Left kidney (tissue), 2 donors: Measurements from ENCODE around the gene HNF1B. TPM values are rescaled to one million over a fixed set of nuclear protein-coding genes. Genes with fewer than 3 reads are reported as not detected.

Experiments used
- DNase-seq: peaks from one replicate; pipeline ENCODE4 v3.0.0-alpha.2; 2013
- polyA plus RNA-seq: library from polyadenylated mRNA; unstranded; fragments of 120-200 nt; gene quantifications from one replicate; pipeline ENCODE4 v1.2.1, GENCODE V29; 2013; ENCODE audit not compliant: insufficient read length

HNF1B gene
- polyA plus RNA-seq, 1 donor, result 114 TPM

DNA sequence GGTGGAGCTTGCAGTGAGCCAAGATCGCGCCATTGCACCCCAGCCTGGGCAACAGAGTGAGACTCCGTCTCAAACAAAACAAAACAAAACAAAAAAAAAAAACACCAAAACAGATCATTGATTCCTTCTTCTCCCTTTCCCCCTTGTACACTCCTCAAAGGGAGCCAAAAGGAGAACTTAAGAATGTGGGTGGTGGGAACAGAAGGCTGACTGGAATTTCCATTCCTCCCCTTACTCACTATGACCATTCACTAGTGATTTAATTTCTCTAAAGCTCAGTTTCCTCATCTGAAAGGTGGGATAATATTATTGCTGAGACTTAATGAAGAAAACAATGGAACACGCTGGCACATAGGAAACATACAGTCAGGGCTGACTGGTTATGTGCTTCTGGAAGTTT lies 17.1 kb upstream of the HNF1B start:
- no peak for DNase-seq

DNA sequence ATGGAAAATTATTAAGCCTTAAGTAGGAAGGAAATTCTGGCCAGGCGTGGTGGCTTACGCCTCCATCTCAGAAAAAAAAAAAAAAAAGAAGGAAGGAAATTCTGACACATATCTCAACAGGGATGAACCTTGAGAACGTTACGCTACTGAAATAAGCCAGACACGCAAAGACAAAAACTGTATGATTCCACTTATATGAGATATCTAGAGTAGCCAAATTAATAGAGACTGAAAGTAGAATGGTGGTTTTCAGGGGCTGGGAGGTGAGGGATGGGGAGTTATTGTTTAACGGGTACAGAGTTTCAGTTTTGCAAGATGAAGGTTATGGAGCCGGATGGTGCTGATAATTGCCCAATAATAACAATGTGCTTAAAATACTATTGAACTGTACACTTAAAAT lies 16.2 kb upstream of the HNF1B start:
- no peak for DNase-seq

DNA sequence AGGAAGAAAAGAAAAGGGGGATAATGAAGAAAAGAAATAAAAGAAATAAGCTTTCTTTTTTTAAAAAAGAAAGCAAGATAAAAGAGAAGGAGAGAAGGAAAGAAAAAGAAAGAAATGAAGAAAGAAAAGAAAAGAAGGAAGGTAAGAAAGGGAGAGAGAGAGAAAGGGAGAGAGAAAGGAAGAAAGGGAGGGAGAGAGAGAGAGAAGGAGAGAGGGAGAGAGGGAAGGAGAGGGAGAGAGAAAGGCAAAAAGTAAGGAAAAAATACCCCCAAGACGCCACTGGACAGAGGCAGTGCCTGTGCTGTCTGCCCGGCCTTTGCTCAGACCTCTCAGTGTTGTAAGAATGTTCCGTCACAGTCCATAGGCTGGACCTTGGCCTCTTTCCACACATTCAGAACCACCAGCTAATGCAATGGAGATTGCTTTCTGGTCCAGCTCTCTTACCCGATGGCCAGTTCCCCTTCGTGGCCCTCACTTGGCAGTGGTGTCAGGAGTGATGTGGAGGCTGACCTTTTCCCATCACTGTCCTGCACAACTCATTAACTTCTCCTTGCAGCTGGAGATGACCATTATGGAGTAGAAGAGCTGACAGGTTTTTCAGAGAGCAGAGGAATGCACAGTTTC lies 14.3 kb upstream of the HNF1B start:
- no peak for DNase-seq

GRCh38 chr17:37756051-37756450 lies 11.2 kb upstream of the HNF1B start:
- no peak for DNase-seq

- DNase-seq, result no peak
Observed at GRCh38 chr17:37755455-37755854, 10.6 kb upstream of the HNF1B start.

DNA sequence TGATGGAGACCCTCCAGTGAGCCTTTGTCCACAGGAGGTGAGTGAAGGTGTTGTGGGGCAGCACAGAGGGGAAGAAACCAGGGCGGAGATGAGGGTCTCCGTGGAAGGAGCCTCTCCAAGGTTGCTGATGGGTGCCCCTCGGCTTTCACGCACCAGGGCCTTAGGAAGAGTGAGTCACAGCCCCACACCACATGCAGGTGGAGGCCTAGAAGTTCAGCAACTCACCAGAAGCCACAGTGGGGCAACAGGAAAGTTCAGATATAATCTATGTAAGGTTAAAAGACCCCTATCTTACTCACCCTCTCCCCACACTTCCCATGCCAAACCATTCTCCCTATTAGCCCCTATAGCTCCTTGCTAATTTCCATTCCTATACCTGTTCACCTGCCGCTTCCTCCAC lies 9.5 kb upstream of the HNF1B start:
- DNase-seq, result no peak

DNA sequence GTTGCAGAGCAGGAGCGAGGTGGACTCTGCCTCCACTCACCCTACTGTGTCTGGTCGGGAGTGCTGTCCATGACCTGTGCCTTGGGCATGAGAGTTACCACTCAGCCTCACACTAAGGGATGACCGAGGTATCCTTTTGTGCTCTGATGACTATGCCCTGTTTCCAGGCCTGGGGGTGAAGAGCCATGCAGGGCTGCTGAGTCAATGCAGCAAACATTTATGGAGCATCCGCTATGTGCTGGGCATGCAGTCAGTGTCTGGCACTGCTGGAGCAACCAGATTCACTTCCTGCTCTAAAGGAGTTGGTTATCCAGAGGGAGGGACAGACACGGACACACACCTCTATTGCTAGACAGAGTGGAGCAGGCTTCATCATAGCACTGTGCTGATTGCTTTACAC lies 7.6 kb upstream of the HNF1B start:
- no peak for DNase-seq

DNA sequence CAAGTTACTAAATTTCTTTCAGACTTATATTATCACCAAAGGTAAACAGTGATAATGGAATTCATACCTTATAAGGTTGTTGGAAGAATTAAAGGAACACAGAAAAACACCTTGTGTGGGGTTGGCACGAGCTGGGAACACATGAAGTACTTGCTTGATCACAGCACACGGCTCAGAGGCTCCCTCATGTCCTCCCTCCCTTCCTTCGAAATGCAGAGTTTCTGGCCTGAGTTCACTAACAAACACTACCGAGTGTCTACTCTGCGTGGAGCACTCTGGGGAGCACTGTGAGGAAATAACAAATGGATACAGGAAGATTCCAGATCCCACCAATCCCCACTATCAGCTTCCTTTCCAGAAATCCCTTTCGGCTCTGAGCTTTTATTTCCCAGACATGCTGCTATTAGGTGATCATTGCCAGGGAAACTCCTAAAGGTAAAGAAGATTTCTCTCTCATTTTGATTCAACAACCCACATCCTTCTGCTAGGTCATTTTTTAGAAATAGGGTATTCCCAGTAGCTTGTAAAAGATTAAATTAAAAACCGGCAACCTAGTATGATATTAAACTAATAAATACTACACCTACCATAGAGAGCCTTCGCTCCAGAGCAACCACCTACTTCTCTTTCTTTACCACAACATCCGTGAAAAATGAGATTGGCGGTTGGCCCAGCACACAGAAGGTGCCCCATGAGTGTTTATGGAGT lies 6.1 kb upstream of the HNF1B start:
- DNase-seq, result no peak

DNA sequence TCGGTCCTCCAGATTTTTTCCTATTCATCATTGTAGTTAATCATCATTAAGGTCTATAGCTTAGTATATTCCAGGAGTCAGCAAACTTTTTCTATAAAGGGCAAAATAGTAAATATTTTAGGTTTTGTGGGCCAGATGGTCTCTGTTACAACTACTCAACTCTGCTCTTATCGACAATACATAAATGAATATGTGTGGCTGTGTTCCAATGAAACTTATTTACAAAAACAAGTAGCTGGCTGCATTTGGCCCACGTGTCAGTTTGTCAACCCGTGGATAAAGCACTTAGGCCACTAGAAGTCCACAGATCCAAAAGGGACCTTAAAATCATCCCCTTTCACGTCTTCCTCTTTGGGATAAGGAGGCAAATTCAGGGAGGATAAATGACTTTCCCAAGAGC lies 5.4 kb upstream of the HNF1B start:
- DNase-seq, result no peak

GRCh38 chr17:37747222-37747621 lies 2.4 kb upstream of the HNF1B start:
- no peak for DNase-seq

- no peak for DNase-seq
Observed at GRCh38 chr17:37746617-37747016, 1.8 kb upstream of the HNF1B start.

DNA sequence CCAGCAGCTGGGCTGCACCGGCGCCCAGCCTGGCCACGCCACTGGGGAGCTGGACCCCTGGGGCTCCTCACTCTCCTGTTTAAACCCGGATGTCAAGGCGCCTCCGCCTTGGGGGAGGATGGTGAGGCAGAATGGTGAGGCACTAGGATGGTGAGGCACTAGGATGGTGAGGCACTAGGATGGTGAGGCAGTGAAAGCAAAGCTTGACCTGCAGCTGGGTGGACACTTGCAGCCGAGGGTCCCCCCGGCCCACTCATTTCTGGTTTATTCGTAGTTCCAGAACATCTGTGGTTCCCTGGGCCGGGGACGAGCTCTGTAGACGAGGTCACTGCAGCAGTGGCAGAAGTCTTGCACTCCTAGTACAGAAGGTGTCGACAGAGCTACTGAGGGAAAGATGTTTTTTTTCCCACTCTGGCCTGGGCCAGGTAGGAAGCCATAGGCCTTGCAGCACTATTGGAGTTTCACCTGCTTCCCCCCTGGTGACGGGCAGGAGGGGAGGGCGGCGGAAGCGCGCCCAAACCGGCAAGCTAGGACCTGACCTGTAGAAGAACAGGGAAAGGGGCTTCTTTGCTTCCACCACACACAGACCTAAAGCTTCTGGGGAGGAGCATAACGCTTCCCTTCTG lies 1.1 kb upstream of the HNF1B start:
- DNase-seq, result no peak

DNA sequence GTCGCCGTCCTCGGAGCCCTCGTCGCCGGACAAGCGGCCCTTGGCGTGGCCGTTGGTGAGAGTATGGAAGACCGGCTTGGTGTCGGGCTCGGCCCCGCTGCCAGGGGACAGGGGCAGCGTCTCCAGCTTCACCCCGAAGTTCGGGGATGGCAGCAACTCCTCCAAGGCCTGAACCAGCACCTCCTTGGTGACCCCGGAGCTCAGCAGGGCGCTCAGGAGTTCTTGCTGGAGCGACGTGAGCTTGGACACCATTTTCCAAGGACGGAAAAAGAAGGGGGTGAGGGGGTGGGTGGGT lies 279 bp downstream of the HNF1B start:
- no peak for DNase-seq

DNA sequence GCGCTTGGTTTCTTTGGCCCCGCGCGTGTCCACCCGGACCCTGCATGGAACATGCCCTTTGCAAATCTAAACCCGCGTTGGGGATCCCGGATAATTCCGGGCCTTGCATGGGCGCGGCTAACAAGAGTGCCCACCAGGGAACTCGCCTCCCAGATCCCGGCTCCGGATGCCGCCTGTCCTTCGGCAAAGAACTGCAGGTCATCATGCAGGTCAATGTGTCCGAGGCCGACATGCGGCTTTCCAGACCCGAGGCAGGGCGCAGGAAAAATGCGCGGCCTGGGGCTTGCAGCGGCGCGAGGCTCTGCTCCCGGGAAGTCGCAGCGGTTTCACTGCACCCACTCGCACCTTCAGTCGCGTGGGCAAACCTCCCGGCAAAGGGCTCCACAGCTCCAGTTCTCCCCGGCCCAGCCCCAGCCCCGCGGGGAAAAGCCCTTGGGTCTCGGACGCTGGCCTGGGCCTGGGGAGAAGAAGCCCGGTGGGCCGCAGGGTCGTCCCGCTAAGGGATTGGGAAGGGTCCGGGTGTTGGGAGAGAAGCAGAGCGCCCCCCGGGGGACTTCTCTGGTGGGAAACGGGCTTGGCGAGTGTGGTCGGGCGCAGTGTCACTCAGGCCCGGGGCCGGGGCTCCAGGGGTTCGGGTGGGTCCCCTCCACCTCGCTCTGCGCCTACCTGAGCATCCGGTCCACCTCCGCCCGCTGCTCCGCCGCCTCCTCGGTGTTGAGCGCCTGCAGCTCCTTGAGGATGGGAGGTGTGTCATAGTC lies 805 bp downstream of the HNF1B start:
- DNase-seq, result no peak

DNA sequence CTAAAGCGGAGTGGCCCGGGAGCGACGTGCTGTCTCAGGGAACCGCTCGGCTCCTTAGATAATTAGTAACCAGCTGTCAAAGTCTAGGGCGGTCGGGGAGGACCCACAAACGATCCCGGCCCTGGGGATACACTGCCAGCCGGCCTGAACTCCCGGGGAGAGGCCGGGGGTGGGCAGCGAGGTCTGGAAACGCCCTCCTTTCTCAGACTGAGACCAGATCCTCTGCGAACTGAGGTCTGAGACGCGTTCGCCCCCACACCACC lies 1.3 kb downstream of the HNF1B start:
- no peak for DNase-seq

- no peak for DNase-seq
Observed at GRCh38 chr17:37742762-37743611, 1.9 kb downstream of the HNF1B start.

DNA sequence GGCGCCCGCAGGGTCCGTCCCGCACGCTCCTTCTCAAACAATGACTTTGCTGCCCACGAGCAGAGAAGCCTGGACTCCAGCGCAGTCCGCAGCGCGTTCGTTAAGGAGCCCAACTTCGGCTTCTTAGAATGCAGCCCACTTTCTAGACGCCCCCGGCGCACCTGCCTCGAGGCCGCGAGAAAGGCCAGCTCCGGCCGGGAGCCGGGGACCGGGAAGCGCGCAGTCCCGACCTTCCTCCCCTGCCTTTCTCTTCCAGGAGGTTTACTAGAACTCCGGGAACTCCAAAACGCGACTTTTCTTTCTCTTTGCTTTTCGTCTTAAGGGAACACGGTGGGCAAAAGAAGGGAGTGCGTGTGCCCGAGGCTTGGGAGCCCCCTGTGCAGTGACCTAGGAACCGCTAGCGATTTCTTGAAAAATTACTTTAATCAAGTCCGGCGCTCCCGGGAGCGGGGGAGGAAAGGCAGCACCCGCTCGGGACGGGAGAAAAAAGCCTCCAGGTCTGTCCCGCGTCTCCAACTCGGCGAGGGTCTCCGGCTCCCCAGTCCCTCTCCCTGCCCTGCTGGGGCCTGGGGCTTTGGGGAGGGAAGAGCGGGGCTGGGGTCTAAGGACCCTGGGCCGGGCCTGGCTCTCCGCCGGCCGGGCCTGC lies 2.6 kb downstream of the HNF1B start:
- DNase-seq, result no peak

- no peak for DNase-seq
Observed at GRCh38 chr17:37741341-37742115, 3.3 kb downstream of the HNF1B start.

- DNase-seq, result no peak
Observed at GRCh38 chr17:37740915-37741314, 3.9 kb downstream of the HNF1B start.

DNA sequence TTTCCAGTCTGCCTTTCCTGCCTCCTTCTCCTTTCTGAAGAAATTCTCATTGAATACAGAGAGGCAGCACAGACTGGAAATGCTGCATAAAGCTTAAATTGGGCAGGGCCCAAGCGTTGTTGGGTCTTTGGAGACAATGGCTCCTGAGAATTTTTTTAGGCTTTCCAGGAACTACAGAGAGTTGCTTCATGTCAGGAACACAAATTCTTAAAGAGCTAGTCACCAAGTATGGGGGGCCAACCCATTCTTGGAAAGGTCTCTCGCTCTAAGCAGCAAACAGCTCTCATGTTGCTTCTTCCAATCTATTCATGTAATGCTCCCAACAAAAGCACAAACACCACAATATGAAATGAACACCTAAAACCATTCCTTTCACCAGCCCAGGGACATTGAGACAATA lies 6.9 kb downstream of the HNF1B start:
- no peak for DNase-seq

- DNase-seq, result no peak
Observed at GRCh38 chr17:37737081-37737480, 7.8 kb downstream of the HNF1B start.
